Measurements from ENCODE around the gene XYLT2.

XYLT2 gene

DNA sequence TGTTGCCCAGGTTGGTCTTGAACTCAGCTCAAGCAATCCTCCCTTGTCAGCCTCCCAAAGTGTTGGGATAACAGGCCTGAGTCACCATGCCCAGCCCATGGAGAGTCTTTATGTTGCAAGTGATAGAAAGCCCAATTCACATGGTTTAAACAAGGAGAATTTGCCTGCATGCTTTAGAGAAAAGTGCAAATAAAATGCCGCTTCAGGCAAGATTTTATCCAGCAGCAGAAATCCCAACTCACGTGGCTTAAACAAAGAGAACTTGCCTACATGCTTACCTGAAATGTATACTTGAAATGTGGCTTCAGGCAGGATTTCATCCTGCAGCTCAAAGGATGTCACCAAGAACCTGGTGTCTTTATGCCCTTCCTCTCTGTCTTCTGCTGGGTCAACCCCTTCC is 28.8 kb upstream of the XYLT2 start:
- no peak overlapping the region for H3K4me3 ChIP-seq (ENCODE audit: low read depth, low read length)
- DNase-seq (ENCODE audit: low read depth): no peak
- TF ChIP-seq POLR2A (IDR thresholded peaks at IDR 0.05; ENCODE audit: extremely low read depth, insufficient read length) (no peak), MYC (IDR thresholded peaks at IDR 0.05; ENCODE audit: low read depth, low read length) (no peak)
- TF ChIP-seq, protein P1, sequence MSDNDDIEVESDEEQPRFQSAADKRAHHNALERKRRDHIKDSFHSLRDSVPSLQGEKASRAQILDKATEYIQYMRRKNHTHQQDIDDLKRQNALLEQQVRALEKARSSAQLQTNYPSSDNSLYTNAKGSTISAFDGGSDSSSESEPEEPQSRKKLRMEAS (IDR thresholded peaks at IDR 0.05; ENCODE audit: low read depth, low read length): no peak
- TF ChIP-seq, protein P2, sequence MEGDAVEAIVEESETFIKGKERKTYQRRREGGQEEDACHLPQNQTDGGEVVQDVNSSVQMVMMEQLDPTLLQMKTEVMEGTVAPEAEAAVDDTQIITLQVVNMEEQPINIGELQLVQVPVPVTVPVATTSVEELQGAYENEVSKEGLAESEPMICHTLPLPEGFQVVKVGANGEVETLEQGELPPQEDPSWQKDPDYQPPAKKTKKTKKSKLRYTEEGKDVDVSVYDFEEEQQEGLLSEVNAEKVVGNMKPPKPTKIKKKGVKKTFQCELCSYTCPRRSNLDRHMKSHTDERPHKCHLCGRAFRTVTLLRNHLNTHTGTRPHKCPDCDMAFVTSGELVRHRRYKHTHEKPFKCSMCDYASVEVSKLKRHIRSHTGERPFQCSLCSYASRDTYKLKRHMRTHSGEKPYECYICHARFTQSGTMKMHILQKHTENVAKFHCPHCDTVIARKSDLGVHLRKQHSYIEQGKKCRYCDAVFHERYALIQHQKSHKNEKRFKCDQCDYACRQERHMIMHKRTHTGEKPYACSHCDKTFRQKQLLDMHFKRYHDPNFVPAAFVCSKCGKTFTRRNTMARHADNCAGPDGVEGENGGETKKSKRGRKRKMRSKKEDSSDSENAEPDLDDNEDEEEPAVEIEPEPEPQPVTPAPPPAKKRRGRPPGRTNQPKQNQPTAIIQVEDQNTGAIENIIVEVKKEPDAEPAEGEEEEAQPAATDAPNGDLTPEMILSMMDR (IDR thresholded peaks at IDR 0.05; ENCODE audit: low read depth, low read length): no peak

DNA sequence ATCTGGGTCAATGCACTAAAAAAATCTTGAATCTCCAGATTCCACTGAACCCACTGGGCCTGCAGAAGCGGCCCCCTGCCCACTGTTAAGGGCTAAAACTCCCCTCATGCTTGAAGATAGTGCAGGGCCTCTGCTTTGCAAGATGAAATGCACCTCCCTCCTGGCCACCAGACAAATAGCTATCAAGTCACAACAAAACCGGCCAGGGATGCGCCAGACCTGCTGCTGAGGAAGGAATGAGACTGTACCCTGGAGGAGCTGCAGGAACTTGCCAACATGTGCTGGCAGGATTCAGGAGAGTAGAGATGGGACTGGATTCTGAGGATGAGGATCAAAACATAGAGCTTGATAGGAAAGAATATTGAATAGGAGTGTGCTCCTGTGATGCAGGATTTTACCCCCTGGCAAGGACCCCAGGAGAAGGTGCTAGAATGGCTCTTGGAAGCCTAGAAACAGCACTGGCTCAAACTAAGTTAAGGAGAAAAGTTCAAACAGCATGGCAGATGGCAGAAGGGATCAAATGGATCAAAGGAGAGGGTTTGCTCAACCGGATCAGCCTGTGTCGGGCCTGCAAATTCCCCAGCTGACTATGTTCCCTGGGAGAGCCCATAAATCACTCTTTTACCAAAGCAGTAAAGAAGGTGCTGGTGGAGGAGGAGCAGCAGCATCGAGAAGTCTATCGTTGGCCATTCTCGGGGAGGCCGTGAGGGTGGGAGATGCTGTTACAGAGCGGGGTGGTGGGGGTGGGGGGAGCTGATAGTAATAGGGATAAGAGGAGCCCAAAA is 27.2 kb upstream of the XYLT2 start:
- no peak for DNase-seq (ENCODE audit: low read depth)
- TF ChIP-seq, protein P2 (IDR thresholded peaks at IDR 0.05; ENCODE audit: low read depth, low read length): no peak
- TF ChIP-seq MYC (IDR thresholded peaks at IDR 0.05; ENCODE audit: low read depth, low read length) (no peak), POLR2A (IDR thresholded peaks at IDR 0.05; ENCODE audit: extremely low read depth, insufficient read length) (no peak)
- TF ChIP-seq, protein P1 (IDR thresholded peaks at IDR 0.05; ENCODE audit: low read depth, low read length): no peak
- no peak overlapping the region for H3K4me3 ChIP-seq (ENCODE audit: low read depth, low read length)

DNA sequence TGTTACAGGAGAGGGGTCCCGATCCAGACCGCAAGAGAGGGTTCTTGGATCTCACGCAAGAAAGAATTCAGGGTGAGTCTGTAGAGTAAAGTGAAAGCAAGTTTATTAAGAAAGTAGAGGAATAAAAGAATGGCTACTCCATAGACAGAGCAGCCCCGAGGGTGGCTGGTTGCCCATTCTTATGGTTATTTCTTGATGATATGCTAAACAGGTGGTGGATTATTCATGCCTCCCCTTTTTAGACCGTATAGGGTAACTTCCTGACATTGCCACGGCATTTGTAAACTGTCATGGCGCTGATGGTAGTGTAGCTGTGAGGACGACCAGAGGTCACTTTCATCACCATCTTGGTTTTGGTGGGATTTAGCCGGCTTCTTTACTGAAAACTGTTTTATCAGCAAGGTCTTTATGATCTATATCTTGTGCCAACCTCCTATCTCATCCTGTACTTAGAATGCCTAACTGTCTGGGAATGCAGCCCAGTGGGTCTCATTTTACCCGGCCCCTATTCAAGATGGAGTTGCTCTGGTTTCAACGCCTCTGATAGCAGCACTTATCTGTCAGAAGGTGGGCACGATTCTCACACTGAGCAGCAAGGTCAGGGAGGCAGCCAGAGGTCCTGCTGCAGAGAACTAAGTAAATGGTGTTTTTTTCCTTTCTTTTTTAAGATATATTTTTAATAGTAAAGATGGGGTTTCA is 26.5 kb upstream of the XYLT2 start:
- TF ChIP-seq MYC (IDR thresholded peaks at IDR 0.05; ENCODE audit: low read depth, low read length) (no peak), POLR2A (IDR thresholded peaks at IDR 0.05; ENCODE audit: extremely low read depth, insufficient read length) (no peak)
- TF ChIP-seq, protein P1 (IDR thresholded peaks at IDR 0.05; ENCODE audit: low read depth, low read length): no peak
- TF ChIP-seq, protein P2 (IDR thresholded peaks at IDR 0.05; ENCODE audit: low read depth, low read length): no peak
- DNase-seq (ENCODE audit: low read depth): no peak
- H3K4me3 ChIP-seq (ENCODE audit: low read depth, low read length): no peak overlapping the region

DNA sequence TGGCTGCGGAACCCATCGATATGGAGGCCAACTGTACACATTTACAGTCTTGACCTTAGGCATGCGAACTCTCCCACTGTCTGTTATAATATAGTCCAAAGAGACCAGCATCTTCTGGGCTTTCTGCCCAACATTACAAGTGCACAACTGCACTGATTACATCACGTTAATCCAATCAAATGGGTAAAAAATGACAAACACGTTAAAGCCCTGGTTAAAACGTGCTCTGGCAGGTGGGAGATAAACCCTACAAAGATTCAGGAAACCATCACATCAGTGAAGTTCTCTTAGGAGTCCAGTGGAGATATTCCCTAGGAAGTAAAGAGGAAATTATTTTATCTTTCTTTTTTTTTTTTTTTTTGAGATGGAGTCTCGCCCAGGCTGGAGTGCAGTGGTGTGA is 23.7 kb upstream of the XYLT2 start:
- TF ChIP-seq, protein P1 (IDR thresholded peaks at IDR 0.05; ENCODE audit: low read depth, low read length): no peak
- TF ChIP-seq, protein P2 (IDR thresholded peaks at IDR 0.05; ENCODE audit: low read depth, low read length): no peak
- no peak for TF ChIP-seq MYC (IDR thresholded peaks at IDR 0.05; ENCODE audit: low read depth, low read length)
- no peak for DNase-seq (ENCODE audit: low read depth)

DNA sequence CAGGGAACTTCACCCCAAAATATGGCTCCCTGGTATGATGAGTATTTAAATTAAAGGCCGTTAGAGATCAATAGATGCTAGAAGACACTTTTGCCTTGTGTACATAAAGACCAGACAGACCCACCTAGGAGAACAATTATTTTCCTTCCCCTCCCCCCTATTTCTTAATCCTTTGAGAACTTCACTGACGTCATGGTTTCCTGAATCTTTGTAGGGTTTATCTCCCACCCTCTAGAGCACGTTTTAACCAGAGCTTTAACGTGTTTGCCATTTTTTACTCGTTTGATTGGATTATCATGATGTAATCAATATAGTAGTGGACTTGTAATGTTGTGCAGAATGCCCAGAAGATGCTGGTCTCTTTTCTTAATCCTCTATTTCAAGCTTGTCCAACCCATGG is 22.9 kb upstream of the XYLT2 start:
- DNase-seq (ENCODE audit: low read depth): no peak
- TF ChIP-seq POLR2A (IDR thresholded peaks at IDR 0.05; ENCODE audit: extremely low read depth, insufficient read length): no peak
- no peak overlapping the region for H3K4me3 ChIP-seq (ENCODE audit: low read depth, low read length)

More for the DNA sequence above, 23.7 kb upstream of the XYLT2 start:
- no peak overlapping the region for H3K4me3 ChIP-seq (ENCODE audit: low read depth, low read length)

DNA sequence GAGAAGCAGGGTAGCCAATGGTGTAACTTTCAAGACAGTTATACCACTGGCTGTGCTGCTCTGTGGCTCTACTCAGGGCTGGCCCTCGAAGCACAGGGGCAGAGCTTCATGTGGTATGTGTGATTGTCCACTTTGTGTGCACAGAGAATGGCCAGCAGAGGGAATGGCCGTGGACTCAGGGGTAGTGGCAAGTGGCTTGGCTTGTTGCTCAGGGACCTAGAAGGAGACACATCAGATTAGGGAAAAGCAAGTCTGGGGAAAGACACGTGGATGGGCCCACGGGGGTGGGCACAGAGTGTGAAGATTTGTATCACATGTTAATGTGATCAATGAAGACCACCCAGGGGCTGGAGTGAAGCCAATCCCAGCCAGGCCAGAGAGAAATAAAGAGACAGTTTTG is 20.0 kb upstream of the XYLT2 start:
- no peak for DNase-seq (ENCODE audit: low read depth)
- no peak overlapping the region for H3K4me3 ChIP-seq (ENCODE audit: low read depth, low read length)
- TF ChIP-seq, protein P2 (IDR thresholded peaks at IDR 0.05; ENCODE audit: low read depth, low read length): no peak
- TF ChIP-seq, protein P1 (IDR thresholded peaks at IDR 0.05; ENCODE audit: low read depth, low read length): no peak
- TF ChIP-seq POLR2A (IDR thresholded peaks at IDR 0.05; ENCODE audit: extremely low read depth, insufficient read length) (no peak), MYC (IDR thresholded peaks at IDR 0.05; ENCODE audit: low read depth, low read length) (no peak)

Data from NB4 (cell line).